NCI-H2196 treated with DMSO at 0.1 percent for 48 hours (cell line): ENCODE results near the gene ATL2.
"Not testable (repeated sequence)": the region's sequence is repeated elsewhere in the genome, so short reads cannot be mapped to it uniquely, and the experiment has no call there.

Experiments
- DNase-seq: peaks from one replicate; lab custom pipeline; 2025; ENCODE audit not compliant: unreplicated experiment; lab: John Stamatoyannopoulos, UW

Gene ATL2

DNA sequence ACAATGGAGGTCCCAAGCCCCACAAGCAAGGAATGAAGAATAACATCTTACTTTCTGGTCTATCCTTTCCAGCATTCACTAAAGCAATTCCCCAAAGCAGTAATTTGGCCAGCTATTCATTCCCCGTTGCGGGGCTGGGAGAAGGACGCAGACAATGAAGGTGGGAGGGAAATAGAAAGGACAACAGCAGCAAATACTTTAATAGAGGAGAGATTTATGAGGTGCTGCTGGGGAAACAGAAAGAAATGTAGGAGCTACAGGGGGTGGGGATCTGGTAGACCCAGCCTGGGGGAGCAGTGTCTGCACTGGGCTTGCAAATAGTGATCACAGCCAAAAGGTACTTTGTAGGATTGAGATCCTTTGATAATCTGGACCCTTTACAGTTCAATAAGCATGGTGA, 13.9 kb upstream of the ATL2 start:
- DNase-seq: no peak

GRCh38 chr2:38387887-38388286, 10.8 kb upstream of the ATL2 start:
- DNase-seq: no peak

DNA sequence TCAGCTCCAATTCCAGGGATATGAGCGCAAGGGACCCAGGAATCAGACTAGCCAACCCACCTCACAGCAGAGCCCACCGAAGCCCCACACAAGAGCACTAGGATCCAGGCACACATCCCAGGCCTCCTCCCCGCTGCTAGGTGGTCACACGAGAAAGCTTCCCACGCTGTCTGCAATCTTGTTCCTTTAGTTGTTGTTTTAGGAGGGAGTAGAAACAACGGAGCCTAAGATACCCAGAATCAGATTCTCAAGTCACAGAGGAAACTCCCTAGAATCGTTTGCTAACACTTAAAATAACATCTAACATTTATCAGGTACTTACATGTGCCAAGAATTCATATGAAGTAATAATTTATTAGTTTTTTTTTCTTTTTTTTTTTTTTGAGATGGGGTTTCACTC, 9.7 kb upstream of the ATL2 start:
- no peak for DNase-seq

GRCh38 chr2:38386377-38386776, 9.3 kb upstream of the ATL2 start:
- DNase-seq: no peak

DNA sequence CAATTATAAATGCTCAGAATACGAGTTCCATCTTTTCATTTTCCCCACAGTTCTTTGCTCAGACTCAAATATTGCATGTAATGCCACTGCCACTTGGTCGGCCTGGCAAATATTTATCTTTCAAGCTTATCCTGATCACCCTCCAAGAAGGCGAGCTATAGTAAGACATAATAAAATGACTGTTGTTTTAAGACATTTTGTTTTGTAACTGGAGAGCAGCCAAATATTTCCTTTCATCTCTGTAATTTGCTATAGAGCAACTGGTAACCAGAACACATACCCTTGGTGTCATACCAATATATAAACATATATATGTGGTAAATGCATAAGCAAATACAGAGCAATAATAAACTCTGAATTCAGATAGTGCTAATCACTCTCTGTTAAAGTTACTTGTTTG, 7.3 kb upstream of the ATL2 start:
- DNase-seq: no peak

DNA sequence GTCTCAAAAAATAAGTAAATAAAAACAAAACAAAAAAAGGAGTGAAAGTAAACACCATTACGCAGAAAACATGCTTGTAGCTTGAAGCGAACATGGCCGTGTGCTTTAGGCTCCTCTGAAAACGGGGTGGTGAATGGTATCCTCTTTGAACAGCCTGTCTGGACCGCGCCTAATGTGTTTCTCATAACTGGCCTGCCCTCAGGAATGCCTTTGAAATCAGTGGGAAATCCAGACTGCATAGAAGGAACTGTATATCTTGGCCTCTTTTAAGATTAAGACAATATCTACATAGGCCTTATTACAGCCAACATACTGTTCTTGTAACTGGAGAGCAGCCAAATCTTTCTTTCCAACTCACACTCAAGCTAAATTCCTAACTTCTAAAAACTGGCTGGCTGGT, 6.7 kb upstream of the ATL2 start:
- DNase-seq: not testable (repeated sequence)

DNA sequence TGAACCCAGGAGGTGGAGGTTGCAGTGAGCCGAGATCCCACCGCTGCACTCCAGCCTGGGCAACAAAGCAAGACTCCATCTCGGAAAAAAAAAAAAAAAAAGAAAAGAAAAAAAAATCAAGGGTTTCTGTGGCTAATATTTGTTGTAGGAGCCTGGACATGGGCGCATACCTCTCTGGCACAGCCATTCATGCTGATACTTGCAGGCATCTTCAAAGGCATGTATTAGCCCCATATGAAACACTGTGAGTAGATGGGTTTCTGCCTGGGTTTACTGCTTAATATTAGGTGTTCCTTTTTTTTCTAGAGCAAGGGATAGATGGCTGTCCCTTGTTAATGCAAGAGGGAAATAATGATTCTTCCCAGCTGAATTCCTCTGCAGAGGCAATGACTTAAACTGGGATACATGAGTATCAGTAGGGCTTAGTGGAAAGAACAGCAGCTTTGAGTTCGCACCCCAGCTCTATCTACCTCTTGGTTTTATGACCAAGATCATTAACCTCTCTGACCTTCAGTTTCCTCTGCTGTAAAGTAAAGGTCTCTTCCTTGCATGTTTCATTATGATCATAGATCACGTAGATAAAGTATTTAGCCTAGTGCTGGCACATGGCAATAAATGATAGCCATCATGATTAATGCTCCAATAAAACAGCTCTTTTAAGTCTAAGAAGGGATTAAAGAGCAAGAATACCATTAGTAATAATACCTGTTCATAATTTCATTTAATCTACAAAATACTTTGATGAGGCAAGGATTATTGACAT, 4.5 kb upstream of the ATL2 start:
- no peak for DNase-seq

DNA sequence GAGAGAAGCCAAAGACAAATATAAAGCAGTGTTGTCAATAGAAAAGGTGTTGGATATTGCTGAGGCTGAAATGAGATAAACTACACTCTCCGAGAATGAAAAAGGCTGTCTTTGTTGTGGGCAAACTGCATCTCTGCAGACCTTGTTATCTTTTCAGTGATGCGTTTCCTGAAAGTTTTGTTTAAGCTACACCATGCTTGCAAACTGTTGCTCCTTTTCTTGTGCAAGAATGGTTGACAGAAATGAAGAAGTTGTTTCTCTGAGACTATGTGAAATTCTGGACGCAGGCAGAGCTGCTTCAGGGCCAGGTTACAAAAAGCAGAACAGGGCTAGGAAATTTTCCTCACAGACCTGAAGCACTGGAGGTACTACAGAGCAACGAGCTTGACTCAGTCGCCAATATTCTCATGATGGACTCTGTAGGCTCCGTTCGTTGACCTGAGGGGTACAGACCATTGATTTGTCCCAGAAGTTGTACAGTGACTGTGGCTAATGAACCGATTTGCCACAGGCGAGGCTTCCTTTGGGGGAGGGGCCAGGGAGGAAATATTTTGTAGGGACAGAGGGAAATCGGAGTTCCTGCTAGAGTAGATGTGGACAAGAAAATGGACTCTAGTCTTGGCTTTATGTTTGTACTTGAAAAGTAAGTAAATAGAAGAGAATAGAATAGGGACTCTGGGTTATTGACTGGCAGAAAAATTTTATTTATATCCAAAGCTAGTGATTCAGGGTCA, 3.5 kb upstream of the ATL2 start:
- DNase-seq: no peak

DNA sequence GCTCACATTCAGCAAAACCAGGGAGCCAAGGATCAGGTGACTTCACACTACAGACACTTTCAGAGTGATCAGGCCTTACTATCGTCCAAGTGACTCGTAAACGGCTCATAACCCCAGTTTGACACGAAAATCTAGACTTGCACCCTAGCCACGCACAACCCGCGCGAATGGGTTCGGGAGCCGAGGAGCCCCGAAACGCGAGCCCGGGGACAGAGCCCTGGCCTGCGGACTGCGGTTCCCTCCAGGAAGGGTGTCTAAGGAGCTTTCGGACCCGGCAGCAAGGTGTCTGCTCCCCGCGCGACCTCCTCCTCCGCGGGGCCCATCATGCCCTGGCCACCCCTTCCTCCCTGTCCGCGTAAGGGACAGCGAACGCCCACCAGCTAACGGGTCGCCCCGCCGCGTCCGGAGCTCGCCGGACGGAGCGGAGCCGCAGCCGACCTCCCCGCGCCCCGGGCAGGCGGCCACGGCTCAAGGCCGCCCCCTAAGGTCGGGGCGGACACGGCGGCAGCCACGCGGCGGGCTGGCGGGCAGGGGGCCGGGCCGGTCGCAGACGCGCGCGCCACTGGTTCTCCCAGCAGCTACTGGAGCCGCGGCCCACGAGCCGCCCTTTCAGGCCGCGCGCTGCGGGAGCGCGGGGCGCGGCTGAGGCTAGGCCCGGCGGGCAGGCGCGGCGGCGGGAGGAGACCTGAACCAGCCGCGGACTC, 575 bp downstream of the ATL2 start:
- peak; percentile 26 for DNase-seq

DNA sequence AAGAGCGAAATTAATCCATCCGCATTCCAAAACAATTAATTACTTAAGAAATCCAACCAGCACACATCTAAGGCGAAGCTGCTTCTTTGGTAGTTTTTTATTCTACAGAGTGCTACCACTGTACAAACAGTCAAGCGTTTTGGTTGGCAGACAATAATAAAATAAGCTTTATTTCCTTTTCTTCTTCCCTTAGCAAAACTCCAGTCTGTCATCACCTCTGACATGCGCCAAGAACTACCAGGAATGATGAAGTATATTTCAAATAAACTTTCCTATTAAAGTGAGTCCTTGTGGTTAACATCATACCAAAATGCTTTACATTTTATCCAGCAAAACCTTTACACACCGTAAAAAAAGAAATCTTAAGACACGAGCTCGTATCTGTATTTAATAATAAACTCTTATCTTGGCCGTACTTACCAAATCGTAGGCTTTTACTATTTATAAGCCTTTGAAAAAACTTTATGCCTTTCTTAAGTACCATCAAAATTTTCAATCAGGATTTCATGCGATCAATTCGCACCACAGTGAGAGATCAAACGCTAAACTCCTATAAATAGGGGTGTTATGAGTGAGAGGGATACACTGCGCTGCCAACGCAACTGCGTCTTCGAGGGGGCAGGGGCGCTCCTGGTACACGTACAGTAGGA, 1.3 kb downstream of the ATL2 start:
- no peak for DNase-seq

DNA sequence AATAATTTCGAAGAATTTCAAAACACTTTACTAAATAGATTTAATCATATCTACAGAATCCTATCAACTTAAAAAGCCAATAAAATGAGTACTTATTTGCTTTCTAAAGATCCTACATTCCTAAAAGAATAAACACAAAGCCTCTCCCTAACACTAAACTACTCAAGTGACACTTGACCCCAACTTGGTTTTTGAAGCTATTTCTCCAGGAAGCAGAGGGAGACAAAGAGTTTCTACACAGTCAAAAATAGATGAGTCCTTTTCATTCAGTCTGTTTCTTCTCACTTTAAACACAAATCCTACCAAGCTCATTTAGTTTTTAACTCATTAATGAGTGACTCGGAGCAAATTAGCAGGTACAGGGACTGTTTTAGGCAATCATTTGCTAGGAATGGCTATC, 2.1 kb downstream of the ATL2 start:
- no peak for DNase-seq

- no peak for DNase-seq
These were observed 5.8 kb downstream of the ATL2 start for GRCh38 chr2:38371235-38371634.

DNA sequence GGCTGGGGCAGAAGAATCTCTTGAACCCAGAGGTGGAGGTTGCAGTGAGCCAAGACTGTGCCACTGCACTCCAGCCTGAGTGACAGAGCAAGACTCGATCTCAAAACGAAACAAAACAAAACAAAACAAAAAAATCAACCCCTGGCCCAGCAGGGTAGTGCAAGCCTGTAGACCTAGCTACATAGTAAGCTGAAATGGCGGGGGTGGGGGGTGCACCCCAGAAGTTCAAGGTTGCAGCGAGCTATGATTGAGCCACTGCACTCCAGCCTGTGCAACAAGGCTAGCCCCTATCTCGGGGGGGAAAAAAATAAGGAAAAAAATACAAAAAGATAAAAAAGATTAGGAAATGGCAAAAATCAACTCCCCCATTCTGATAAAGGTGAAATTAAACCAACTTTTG, 6.4 kb downstream of the ATL2 start:
- no peak for DNase-seq

DNA sequence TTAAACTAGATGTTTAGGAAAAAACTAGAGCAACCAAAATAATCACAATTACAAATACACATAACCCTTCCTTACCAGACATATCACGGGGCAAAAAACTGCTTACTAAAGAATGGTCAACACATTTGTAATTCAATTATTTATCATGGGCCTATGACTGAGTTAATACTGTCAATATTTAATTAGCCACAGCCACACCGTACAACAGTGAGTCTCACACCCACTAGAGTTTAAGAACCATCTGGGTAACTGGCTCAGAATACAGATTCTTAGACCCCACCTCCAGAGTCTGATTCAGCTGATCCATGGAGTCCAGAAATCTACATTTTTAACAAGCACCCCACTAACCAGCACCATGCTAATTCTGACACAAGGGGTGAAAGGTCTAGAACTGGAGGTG, 14.8 kb downstream of the ATL2 start:
- DNase-seq: no peak

- no peak for DNase-seq
These were observed 16.9 kb downstream of the ATL2 start for GRCh38 chr2:38360177-38360576.

DNA sequence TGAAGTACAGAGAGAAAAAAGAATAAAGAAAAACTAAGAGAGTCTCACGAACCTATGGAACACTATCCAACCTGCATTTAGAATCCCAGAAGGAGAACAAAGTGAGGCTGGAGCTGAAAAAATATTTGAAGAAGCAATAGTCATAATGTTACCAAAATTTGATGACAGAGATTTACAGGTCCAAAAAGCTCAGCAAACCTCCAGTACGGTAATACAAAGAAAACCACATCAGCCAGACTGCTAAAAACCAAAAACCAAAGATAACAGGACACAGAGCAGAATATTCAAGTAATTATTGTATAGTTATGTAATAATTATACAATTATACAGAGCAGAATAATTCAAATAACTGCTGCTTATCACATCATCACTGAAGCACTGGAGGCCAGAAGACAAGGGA, 23.7 kb downstream of the ATL2 start:
- no peak for DNase-seq

- DNase-seq: no peak
These were observed 24.7 kb downstream of the ATL2 start for GRCh38 chr2:38352336-38352735.

GRCh38 chr2:38345323-38346038, 31.6 kb downstream of the ATL2 start:
- no peak for DNase-seq

GRCh38 chr2:38344813-38345212, 32.3 kb downstream of the ATL2 start:
- DNase-seq: no peak

DNA sequence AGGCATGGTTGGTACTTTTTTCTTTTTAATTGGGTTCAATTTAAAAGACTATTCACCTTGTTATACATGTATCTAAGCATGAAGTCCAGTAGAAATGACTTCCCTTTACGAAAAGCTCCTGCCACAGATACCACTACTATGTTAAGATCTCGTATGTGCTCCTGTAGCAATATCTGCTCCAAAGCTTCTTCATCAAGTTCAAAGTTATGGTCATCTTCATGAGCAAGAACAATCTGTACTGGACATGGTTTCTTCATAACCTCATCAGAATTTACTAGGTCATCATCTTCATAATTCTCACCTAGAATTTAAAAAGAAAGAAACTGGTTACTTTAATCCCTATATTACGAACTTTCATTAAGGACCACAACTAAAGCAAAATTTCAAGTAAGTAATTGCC, 33.9 kb downstream of the ATL2 start:
- DNase-seq: no peak

- no peak for DNase-seq
These were observed 40.5 kb downstream of the ATL2 start for GRCh38 chr2:38336621-38337020.
